GM18511 (cell line): ENCODE data around the gene STAT6.
"Not testable (repeated sequence)": the region's sequence is repeated elsewhere in the genome, so short reads cannot be mapped to it uniquely, and the experiment has no call there.

Source experiments
- ATAC-seq: cut with Tn5 transposase; IDR thresholded peaks from one replicate; pipeline ENCODE4 v1.9.1; 2021; ENCODE audit warnings: mild to moderate bottlenecking, moderate library complexity; ENCODE audit not compliant: unreplicated experiment

STAT6 gene

GRCh38 chr12:57058454-57058853 lies 52.7 kb downstream of the STAT6 start:
- no peak for ATAC-seq

GRCh38 chr12:57057067-57057751 lies 54.0 kb downstream of the STAT6 start:
- no peak for ATAC-seq

- ATAC-seq: no peak
Observed at GRCh38 chr12:57055824-57056223, 55.3 kb downstream of the STAT6 start.

GRCh38 chr12:57053901-57054300 lies 57.3 kb downstream of the STAT6 start:
- ATAC-seq: not testable (repeated sequence)

GRCh38 chr12:57053146-57053545 lies 58.0 kb downstream of the STAT6 start:
- ATAC-seq: not testable (repeated sequence)

- ATAC-seq: no peak
Observed at GRCh38 chr12:57051011-57051410, 60.2 kb downstream of the STAT6 start.

- no peak for ATAC-seq
Observed at GRCh38 chr12:57049890-57050289, 61.3 kb downstream of the STAT6 start, which contains the start of gene MYO1A. Gene MYO1A (minus strand): TSS chr12:57050129. CDS start chr12:57048323, 1,806 bp downstream.

GRCh38 chr12:57049119-57049446 lies 62.1 kb downstream of the STAT6 start:
- ATAC-seq: no peak

GRCh38 chr12:57048423-57049118 lies 62.6 kb downstream of the STAT6 start:
- no peak for ATAC-seq

GRCh38 chr12:57047981-57048380 lies 63.2 kb downstream of the STAT6 start:
- ATAC-seq: no peak

GRCh38 chr12:57046947-57047890 lies 63.9 kb downstream of the STAT6 start:
- peak; percentile 52 for ATAC-seq

GRCh38 chr12:57046086-57046791 lies 64.9 kb downstream of the STAT6 start:
- no peak for ATAC-seq
